ENCODE results near the gene SLC27A1. TPM values are rescaled to one million over a fixed set of nuclear protein-coding genes. Genes with fewer than 3 reads are reported as not detected.

SLC27A1 gene
- 1 to 10 TPM; 2.2 to 6.0 TPM for total RNA-seq

GRCh38 chr19:17470068-17470841 is at the start of gene SLC27A1:
Gene SLC27A1 (plus strand): TSS chr19:17470524. CDS start chr19:17470541, 17 bp downstream.
- Mint-ChIP-seq H3K27me3 (no peaks in the 10 kb centered on the region), H3K27ac (peak within 1 kb of the TSS; percentile 61 to 73), H3K4me3 (peak within 1 kb of the TSS; percentile 97), H3K36me3 (no peaks in the 10 kb centered on the region), H3K9me3 (no peaks in the 10 kb centered on the region), H3K4me1 (ENCODE audit: low read depth in 2 of 2) (peaks cover 20 to 27% of the 10 kb centered on the region in 2 donors)
- ATAC-seq (peak; percentile 90 to 93), DNase-seq (ENCODE audit: low spot score) (peak; percentile 94)

GRCh38 chr19:17421942-17422341 is 48.4 kb upstream of the SLC27A1 start:
- Mint-ChIP-seq H3K4me1 (ENCODE audit: low read depth in 2 of 2) (peaks cover 11 to 19% of the 10 kb centered on the region in 2 donors), H3K9me3 (no peaks in the 10 kb centered on the region), H3K36me3 (no peaks in the 10 kb centered on the region), H3K4me3 (no peak overlapping the region), H3K27me3 (no peaks in the 10 kb centered on the region), H3K27ac (no peak overlapping the region)
- DNase-seq (ENCODE audit: low spot score) (no peak), ATAC-seq (no peak)

- Mint-ChIP-seq H3K27me3 (no peaks in the 10 kb centered on the region), H3K4me1 (ENCODE audit: low read depth in 2 of 2) (peaks cover 9 to 19% of the 10 kb centered on the region in 2 donors), H3K36me3 (no peaks in the 10 kb centered on the region), H3K4me3 (no peak overlapping the region), H3K27ac (no peak overlapping the region), H3K9me3 (no peaks in the 10 kb centered on the region)
- DNase-seq (ENCODE audit: low spot score), result no peak
- no peak for ATAC-seq
Measured at GRCh38 chr19:17423429-17424208, 46.7 kb upstream of the SLC27A1 start.

- DNase-seq (ENCODE audit: low spot score), result no peak
- H3K27ac Mint-ChIP-seq, result no peak overlapping the region
Measured at GRCh38 chr19:17424743-17425365, 45.5 kb upstream of the SLC27A1 start.

GRCh38 chr19:17429641-17430113 is 40.6 kb upstream of the SLC27A1 start:
- Mint-ChIP-seq H3K4me3 (no peak overlapping the region), H3K27ac (no peak overlapping the region), H3K36me3 (no peaks in the 10 kb centered on the region), H3K9me3 (no peaks in the 10 kb centered on the region), H3K27me3 (no peaks in the 10 kb centered on the region), H3K4me1 (ENCODE audit: low read depth in 2 of 2) (peaks cover 0 to 2% of the 10 kb centered on the region in 2 donors)
- DNase-seq (ENCODE audit: low spot score) (no peak), ATAC-seq (no peak)

More at GRCh38 chr19:17424743-17425365, 45.5 kb upstream of the SLC27A1 start:
- ATAC-seq, result peak; percentile 53 to 59
- no peaks in the 10 kb centered on the region for H3K9me3 Mint-ChIP-seq
- no peaks in the 10 kb centered on the region for H3K27me3 Mint-ChIP-seq
- H3K4me3 Mint-ChIP-seq, result no peak overlapping the region
- H3K4me1 Mint-ChIP-seq (ENCODE audit: low read depth in 2 of 2), result peaks cover 0 to 13% of the 10 kb centered on the region in 2 donors
- no peaks in the 10 kb centered on the region for H3K36me3 Mint-ChIP-seq

- DNase-seq (ENCODE audit: low spot score) (no peak), ATAC-seq (no peak)
- Mint-ChIP-seq H3K36me3 (no peaks in the 10 kb centered on the region), H3K9me3 (no peaks in the 10 kb centered on the region), H3K4me1 (ENCODE audit: low read depth in 2 of 2) (no peaks in the 10 kb centered on the region), H3K27me3 (no peaks in the 10 kb centered on the region), H3K27ac (no peak overlapping the region), H3K4me3 (no peak overlapping the region)
Measured at GRCh38 chr19:17431417-17431816, 38.9 kb upstream of the SLC27A1 start.

GRCh38 chr19:17435218-17435617 is 35.1 kb upstream of the SLC27A1 start:
- DNase-seq (ENCODE audit: low spot score), result no peak
- no peak overlapping the region for H3K27ac Mint-ChIP-seq
- no peak overlapping the region for H3K4me3 Mint-ChIP-seq
- no peak for ATAC-seq
- no peaks in the 10 kb centered on the region for H3K36me3 Mint-ChIP-seq
- no peaks in the 10 kb centered on the region for H3K4me1 Mint-ChIP-seq (ENCODE audit: low read depth in 2 of 2)
- no peaks in the 10 kb centered on the region for H3K9me3 Mint-ChIP-seq
- no peaks in the 10 kb centered on the region for H3K27me3 Mint-ChIP-seq

GRCh38 chr19:17436094-17436873 is 34.0 kb upstream of the SLC27A1 start:
- H3K27me3 Mint-ChIP-seq, result no peaks in the 10 kb centered on the region
- H3K4me3 Mint-ChIP-seq, result no peak overlapping the region
- DNase-seq (ENCODE audit: low spot score), result no peak
- no peaks in the 10 kb centered on the region for H3K9me3 Mint-ChIP-seq
- H3K27ac Mint-ChIP-seq, result no peak overlapping the region
- no peaks in the 10 kb centered on the region for H3K36me3 Mint-ChIP-seq
- ATAC-seq, result no peak
- H3K4me1 Mint-ChIP-seq (ENCODE audit: low read depth in 2 of 2), result no peaks in the 10 kb centered on the region

GRCh38 chr19:17436874-17437267 is 33.5 kb upstream of the SLC27A1 start:
- Mint-ChIP-seq H3K27me3 (no peaks in the 10 kb centered on the region), H3K9me3 (no peaks in the 10 kb centered on the region), H3K4me1 (ENCODE audit: low read depth in 2 of 2) (no peaks in the 10 kb centered on the region), H3K27ac (no peak overlapping the region), H3K36me3 (no peaks in the 10 kb centered on the region), H3K4me3 (no peak overlapping the region)
- ATAC-seq (no peak), DNase-seq (ENCODE audit: low spot score) (no peak)

- no peak overlapping the region for H3K27ac Mint-ChIP-seq
- DNase-seq (ENCODE audit: low spot score) (no peak), ATAC-seq (peak; percentile 55 to 58)
- no peak overlapping the region for H3K4me3 Mint-ChIP-seq
- H3K4me1 Mint-ChIP-seq (ENCODE audit: low read depth in 2 of 2), result no peaks in the 10 kb centered on the region
- H3K27me3 Mint-ChIP-seq, result no peaks in the 10 kb centered on the region
- no peaks in the 10 kb centered on the region for H3K9me3 Mint-ChIP-seq
- H3K36me3 Mint-ChIP-seq, result no peaks in the 10 kb centered on the region
Measured at GRCh38 chr19:17441241-17442021, 28.9 kb upstream of the SLC27A1 start.

GRCh38 chr19:17445526-17446165 is 24.7 kb upstream of the SLC27A1 start:
- Mint-ChIP-seq H3K27me3 (peaks cover 11 to 18% of the 10 kb centered on the region in 2 donors), H3K4me3 (no peak overlapping the region), H3K4me1 (ENCODE audit: low read depth in 2 of 2) (peaks cover 5 to 6% of the 10 kb centered on the region in 2 donors), H3K36me3 (no peaks in the 10 kb centered on the region), H3K9me3 (no peaks in the 10 kb centered on the region), H3K27ac (no peak overlapping the region)
- ATAC-seq (no peak), DNase-seq (ENCODE audit: low spot score) (no peak)

GRCh38 chr19:17447704-17448130 is 22.6 kb upstream of the SLC27A1 start:
- no peak for DNase-seq (ENCODE audit: low spot score)
- no peak for ATAC-seq
- Mint-ChIP-seq H3K36me3 (no peaks in the 10 kb centered on the region), H3K27ac (no peak overlapping the region), H3K4me1 (ENCODE audit: low read depth in 2 of 2) (peaks cover 5 to 6% of the 10 kb centered on the region in 2 donors), H3K9me3 (no peaks in the 10 kb centered on the region), H3K27me3 (peaks cover 11 to 18% of the 10 kb centered on the region in 2 donors), H3K4me3 (peak overlapping the region; percentile 25)
